ENCODE measurements around the gene IRAK1BP1.
A peak's percentile ranks its signal among the peaks of the same experiment; 100 is the strongest.
"Not testable (repeated sequence)": the region's sequence is repeated elsewhere in the genome, so short reads cannot be mapped to it uniquely, and the experiment has no call there.

Gene IRAK1BP1, protein sequence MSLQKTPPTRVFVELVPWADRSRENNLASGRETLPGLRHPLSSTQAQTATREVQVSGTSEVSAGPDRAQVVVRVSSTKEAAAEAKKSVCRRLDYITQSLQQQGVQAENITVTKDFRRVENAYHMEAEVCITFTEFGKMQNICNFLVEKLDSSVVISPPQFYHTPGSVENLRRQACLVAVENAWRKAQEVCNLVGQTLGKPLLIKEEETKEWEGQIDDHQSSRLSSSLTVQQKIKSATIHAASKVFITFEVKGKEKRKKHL

GRCh38 chr6:78867370-78868040 is at the start of gene IRAK1BP1:
TSS of gene IRAK1BP1 (plus strand) at chr6:78867551. CDS start at chr6:78867577, 26 bp downstream.
- peak; percentile 93 for DNase-seq

DNA sequence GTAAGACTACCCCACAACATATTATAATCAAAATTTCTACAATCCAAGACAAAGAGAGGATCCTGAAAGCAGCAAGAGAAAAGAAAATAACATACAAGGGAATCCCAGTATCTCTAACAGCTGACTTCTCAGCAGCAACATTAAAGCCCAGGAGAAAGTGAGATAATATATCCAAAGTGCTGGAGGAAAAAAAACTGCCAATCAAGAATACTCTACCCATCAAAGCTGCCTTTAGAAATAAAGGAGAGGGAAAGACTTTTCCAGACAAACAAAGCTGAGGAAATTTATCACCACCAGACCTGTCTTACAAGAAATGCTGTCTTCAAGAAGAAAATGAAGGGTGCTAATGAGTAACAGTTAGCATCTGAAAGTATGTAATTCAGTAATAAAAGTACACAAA is 43.3 kb upstream of the IRAK1BP1 start:
- no peak for DNase-seq

GRCh38 chr6:78829407-78829806 is 37.9 kb upstream of the IRAK1BP1 start:
- no peak for DNase-seq

DNA sequence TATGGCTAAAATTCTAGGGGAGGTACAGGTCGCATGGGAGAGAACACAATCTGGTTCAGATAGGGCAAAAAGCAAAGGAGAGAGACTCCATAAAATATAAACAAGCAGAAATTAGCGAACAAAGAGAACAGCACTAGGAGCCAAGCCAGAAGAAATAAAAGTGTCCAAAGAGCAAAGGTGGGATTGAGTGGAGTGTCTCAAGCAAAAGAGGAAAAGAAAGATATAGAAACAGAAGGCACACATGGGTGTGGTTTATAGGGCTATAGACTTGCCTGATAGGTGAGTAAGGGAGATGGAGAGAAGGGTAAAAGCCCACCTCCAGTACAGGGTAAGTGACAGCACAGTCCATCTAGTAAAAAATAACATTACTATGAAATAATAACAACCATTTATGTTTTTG is 36.5 kb upstream of the IRAK1BP1 start:
- no peak for DNase-seq

- DNase-seq = no peak
These were observed 35.9 kb upstream of the IRAK1BP1 start for GRCh38 chr6:78831492-78831891.

DNA sequence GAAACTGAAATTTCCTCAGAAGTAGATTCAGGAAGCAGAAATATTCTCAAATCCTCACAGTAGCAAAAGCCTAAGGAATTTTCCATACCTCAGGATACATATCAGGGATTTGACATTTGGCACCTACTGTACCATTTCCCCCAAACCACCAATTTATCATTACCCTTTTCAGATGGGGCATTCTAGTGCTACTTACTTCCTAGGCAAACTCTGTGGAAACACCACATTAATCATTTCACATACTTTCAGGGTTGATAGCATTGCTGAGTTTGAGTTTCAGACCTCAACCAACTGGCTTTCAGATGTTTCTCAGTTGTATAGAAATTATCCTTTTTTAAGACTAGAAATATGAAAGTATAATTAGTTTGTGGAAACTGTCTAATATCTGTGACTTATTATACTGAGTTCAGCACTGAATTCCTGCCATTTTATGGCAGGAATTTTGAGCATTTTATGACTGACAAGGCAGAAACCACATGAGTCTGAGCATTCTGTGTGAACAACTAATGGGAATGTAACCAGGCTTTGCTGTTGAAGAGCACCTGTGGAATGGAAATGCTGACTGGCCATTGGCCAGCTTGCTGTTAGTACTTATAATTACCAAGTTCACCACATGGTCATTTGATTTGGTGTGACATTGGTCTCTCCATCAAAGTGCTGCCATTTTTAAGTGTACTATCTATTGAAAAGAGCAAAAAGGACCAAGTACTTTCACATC is 35.1 kb upstream of the IRAK1BP1 start:
- no peak for DNase-seq

DNA sequence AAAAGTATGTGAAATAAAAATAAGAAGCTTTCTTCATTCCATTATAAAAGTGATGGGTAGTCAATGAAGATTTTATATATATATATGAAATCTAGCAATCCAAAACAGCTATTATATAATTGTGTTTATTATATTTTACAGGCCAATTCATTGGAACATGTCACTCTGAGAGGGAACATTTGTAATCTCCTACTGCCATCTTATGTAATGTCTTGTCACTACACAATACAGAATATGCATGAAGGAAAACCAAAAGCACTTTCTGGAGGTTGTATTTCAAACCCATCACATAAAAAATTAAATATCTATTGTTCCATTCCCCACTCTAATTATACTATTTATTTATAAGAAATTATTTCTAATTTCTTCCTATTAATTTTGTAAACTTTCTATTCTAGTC is 31.5 kb upstream of the IRAK1BP1 start:
- peak; percentile 7 for DNase-seq

DNA sequence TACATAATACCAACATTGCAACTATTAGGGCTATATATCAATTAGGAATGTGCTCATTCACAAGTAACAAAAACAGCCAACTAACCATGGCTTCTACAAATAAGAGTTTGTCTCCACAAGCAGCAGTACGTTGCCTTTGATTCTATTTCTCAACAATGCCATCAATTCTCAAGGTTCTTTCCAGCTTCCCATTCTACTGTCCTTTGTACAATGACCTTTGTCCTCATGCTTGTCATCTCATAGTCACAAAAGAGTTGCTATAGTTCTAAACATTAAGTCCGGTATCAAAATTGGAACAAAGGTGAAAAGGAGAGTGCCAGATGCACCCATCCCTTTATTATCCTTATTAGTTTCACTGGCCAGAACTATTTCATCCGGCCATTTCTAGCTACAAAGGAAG is 30.8 kb upstream of the IRAK1BP1 start:
- no peak for DNase-seq

DNA sequence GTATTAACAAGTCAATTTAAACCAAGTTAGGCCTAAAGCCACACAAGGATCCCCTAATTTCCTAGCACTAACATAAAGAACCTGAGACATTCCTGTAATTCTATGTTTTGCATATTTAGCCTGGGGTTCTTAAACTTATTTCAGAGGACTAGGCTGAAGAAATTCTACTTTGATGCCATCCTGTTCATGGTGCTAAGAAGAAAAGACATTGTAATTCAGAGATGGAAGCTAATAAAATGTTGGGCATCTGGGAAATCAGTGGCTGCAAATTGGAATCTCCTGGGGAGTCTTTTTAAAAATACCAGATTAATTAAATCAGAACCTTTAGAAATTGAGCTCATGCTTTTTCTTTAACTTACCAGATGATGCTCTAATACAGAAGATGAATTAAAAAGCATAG is 26.2 kb upstream of the IRAK1BP1 start:
- DNase-seq = no peak

DNA sequence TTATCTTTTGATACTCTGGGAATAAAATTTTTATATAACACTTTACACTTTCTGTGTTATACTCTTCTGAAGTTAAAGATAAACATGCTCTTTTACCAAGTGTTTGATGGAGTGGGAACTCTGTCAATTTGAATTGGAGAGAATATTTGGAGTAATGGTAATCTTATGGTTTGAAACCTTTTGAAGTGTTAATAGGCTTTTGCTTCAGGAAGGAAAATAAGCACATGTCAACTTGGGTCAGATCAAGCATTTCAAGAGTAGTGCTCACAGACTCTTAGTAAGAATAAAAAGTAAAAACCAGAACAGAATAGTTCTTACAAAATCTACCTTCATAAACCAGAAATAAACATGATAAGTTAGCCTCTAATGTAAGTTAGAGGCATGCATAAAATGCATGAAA is 24.4 kb upstream of the IRAK1BP1 start:
- DNase-seq = no peak

DNA sequence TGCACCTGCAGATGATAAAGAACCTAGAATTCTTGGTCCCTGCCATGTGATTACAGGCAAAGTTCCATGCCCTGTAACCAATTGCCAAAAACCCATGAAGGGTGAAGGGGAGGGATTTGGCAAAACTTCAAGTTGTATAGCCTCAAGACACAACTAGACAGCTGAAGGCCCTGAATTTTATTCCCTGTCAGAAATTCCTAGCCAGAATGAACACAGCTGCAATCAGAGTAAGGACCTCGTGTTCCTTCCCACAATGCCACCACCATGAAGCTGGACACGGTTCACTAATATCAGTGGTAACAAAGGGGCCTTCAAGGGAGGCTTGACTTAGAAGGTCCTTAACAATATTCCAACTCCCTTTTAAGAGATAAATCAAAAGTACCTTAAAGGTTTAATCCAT is 22.5 kb upstream of the IRAK1BP1 start:
- no peak for DNase-seq

DNA sequence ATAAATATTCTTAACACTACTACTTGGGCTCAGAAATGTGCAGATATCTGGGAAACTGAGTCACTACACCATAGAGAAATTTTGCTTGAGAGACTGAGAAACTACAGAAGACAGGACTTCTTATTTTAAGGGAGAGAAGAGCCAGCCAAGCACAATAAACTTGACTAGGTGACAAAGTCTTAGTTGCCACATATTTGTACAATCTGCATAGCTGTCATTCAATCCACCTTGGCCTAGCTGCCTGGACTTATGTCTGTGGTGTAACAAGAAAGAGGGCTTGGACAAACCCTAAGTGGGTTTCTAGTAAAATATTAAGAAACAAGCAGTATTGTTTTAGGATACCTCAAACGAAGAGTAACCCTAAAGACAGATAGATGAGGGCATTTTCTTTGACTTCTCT is 21.8 kb upstream of the IRAK1BP1 start:
- DNase-seq = no peak

GRCh38 chr6:78850621-78851020 is 16.7 kb upstream of the IRAK1BP1 start:
- no peak for DNase-seq

GRCh38 chr6:78851156-78851555 is 16.2 kb upstream of the IRAK1BP1 start:
- no peak for DNase-seq

DNA sequence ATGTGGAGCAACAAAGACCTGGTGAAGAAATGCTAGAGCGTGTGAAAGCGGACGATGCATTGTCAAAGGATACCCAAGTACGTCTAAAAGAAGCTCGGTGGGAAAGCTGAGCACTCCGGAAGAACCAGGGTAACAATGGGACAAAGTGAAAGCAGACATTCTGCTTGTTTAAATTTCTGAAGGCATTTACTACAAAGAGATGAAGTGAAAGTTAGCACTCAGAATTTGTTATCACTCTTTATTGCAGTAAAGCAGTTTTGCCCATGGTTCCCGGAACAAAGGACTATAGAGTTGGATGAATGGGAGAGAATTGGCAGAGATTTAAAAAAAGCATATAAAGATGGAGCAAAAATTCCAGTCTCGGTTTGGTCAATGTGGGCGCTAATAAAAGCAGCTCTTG is 12.8 kb upstream of the IRAK1BP1 start:
- no peak for DNase-seq

GRCh38 chr6:78858339-78858938 is 8.9 kb upstream of the IRAK1BP1 start:
- not testable (repeated sequence) for DNase-seq

DNA sequence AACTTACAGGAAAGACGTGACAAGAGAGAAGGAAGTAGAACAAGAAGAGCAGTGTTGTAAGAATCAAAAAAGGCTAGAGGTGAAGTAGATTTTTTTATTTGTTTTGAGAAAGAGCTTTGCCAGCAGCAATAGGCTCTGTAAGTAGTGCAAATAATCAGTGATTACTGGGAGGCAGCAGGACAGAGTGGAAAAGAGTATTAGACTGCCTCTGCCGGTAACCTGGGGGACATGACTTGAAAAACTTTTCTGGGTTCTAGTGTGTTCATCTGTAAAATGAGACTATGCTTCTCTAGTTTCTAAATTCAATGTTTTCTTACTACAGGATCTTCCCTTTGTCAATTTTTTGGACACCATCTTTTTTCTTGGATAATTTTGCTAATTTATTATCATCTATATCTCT is 5.8 kb upstream of the IRAK1BP1 start:
- no peak for DNase-seq

GRCh38 chr6:78863576-78863975 is 3.8 kb upstream of the IRAK1BP1 start:
- DNase-seq = no peak

GRCh38 chr6:78864957-78865356 is 2.4 kb upstream of the IRAK1BP1 start:
- DNase-seq = no peak

- DNase-seq = no peak
These were observed 356 bp upstream of the IRAK1BP1 start for GRCh38 chr6:78867020-78867369.

DNA sequence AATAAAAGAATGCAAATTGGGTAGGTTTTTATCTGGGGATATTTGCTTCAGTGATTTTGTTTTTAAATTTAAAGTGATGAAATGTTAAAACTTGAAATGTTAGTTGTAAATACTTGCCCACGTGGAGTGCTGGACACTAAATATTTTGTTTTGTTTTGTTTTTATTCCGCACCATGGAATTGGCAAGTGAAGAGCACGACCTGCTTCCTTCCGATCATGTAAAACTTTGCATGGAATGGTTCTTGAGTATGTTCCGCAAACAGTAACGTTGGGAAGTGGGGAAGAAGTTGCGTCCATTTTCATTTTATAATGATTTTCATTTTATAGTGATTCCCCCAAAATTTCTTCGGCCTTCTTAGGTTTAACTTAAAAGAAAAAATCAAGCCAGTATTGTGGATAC is 765 bp downstream of the IRAK1BP1 start:
- DNase-seq = no peak

- no peak for DNase-seq
These were observed 8.2 kb downstream of the IRAK1BP1 start for GRCh38 chr6:78875505-78875904.

DNA sequence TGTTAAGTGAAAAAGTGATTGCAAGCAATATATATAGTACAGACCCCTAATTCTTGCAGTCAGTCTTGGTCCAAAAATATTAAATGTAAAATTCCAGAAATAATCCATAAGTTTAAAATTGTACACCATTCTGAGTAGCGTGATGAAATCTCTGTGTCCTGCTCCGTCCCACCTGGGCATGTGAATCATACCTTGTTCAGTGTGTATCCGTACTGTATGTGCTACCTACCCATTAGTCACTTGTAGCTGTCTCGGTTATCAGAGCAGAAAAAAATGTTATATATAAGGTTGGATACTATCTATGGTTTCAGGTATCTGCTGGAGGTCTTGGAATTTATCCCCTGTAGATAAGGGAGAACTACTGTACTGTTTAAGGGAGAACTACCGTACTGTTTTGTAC is 16.3 kb downstream of the IRAK1BP1 start:
- DNase-seq = no peak

- not testable (repeated sequence) for DNase-seq
These were observed 22.6 kb downstream of the IRAK1BP1 start for GRCh38 chr6:78889901-78890300.

Measured in NCI-H774 (cell line).